ENCODE measurements around the gene TBC1D9B. TPM values are rescaled to one million over a fixed set of nuclear protein-coding genes. Genes with fewer than 3 reads are reported as not detected.
A peak's percentile ranks its signal among the peaks of the same experiment; 100 is the strongest.

The TBC1D9B gene
- total and polyA plus RNA-seq, 2 of the 13 experiments (the other 11 are each of a cell fraction or from before 2014, with no cell fraction given), result 35.0 to 50.0 TPM

GRCh38 chr5:179858586-179859427, 48.9 kb downstream of the TBC1D9B start, which contains the start of gene MRNIP (continued):
- TF ChIP-seq, protein P1, sequence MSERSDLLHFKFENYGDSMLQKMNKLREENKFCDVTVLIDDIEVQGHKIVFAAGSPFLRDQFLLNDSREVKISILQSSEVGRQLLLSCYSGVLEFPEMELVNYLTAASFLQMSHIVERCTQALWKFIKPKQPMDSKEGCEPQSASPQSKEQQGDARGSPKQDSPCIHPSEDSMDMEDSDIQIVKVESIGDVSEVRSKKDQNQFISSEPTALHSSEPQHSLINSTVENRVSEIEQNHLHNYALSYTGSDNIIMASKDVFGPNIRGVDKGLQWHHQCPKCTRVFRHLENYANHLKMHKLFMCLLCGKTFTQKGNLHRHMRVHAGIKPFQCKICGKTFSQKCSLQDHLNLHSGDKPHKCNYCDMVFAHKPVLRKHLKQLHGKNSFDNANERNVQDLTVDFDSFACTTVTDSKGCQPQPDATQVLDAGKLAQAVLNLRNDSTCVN (CRISPR knock-in tag; IDR thresholded peaks at IDR 0.05; ENCODE audit: borderline replicate concordance), result peak; percentile 76
- TF ChIP-seq ZNF232 (CRISPR knock-in tag; IDR thresholded peaks at IDR 0.05; ENCODE audit: borderline replicate concordance) (peak; percentile 63; the same call in 1 of the 2 replicates), NCOA1 (CRISPR knock-in tag; IDR thresholded peaks at IDR 0.05) (peak; percentile 92), GATAD1 (CRISPR knock-in tag; IDR thresholded peaks at IDR 0.05) (peak; percentile 84), NR2F6 (IDR thresholded peaks at IDR 0.05) (no peak), NR2F6 (CRISPR knock-in tag; IDR thresholded peaks at IDR 0.05) (peak; percentile 72), ARID4A (CRISPR knock-in tag; IDR thresholded peaks at IDR 0.05; ENCODE audit: borderline replicate concordance) (peak; percentile 97), ZBTB3 (CRISPR knock-in tag; IDR thresholded peaks at IDR 0.05; ENCODE audit: borderline replicate concordance, low read depth) (no peak), ZFX (CRISPR knock-in tag; IDR thresholded peaks at IDR 0.05; ENCODE audit: low read depth) (peak; percentile 96), SMAD9 (CRISPR knock-in tag; IDR thresholded peaks at IDR 0.05) (0 out of 2 replicates have a peak, but pooled peaks have one; percentile 35), TMF1 (CRISPR knock-in tag; IDR thresholded peaks at IDR 0.05; ENCODE audit: low read depth) (peak; percentile 84), ZNF749 (CRISPR knock-in tag; IDR thresholded peaks at IDR 0.05; ENCODE audit: borderline replicate concordance) (peak; percentile 22; the same call in 1 of the 2 replicates), SATB2 (CRISPR knock-in tag; IDR thresholded peaks at IDR 0.05) (0 out of 2 replicates have a peak, but pooled peaks have one; percentile 11), MYNN (CRISPR knock-in tag; IDR thresholded peaks at IDR 0.05; ENCODE audit: low read depth) (no peak), CHCHD3 (CRISPR knock-in tag; IDR thresholded peaks at IDR 0.05) (no peak), ARNTL (CRISPR knock-in tag; IDR thresholded peaks at IDR 0.05) (peak; percentile 77; the same call in 1 of the 2 replicates), GATA4 (IDR thresholded peaks at IDR 0.05; ENCODE audit: borderline replicate concordance, low read depth) (no peak; the same call in 1 of the 2 replicates), KLF13 (CRISPR knock-in tag; IDR thresholded peaks at IDR 0.05) (peak; percentile 48; the same call in 1 of the 2 replicates), ZNF207 (IDR thresholded peaks at IDR 0.05; ENCODE audit: borderline replicate concordance) (no peak), AKAP8 (CRISPR knock-in tag; IDR thresholded peaks at IDR 0.05) (peak; percentile 92), ZSCAN5A (CRISPR knock-in tag; IDR thresholded peaks at IDR 0.05; ENCODE audit: borderline replicate concordance) (peak; percentile 86; the same call in 1 of the 2 replicates), FLYWCH1 (CRISPR knock-in tag; IDR thresholded peaks at IDR 0.05) (no peak; the same call in 1 of the 2 replicates), ZNF17 (CRISPR knock-in tag; IDR thresholded peaks at IDR 0.05) (no peak), ZNF331 (CRISPR knock-in tag; IDR thresholded peaks at IDR 0.05) (peak; percentile 48; the same call in 1 of the 2 replicates)

All from HepG2 (cell line).